ACHN (cell line): ENCODE data around the gene GPC5.
"Not testable (repeated sequence)": the region's sequence is repeated elsewhere in the genome, so short reads cannot be mapped to it uniquely, and the experiment has no call there.

ENCODE experiments used
- DNase-seq: peaks from one replicate; pipeline ENCODE4 v3.0.0-alpha.2; 2015
- in situ Hi-C: cut with HindIII; loops from 2 replicates; pipeline ENCODE4 v1.10.0; 2017; ENCODE audit warnings: low sequenced_read_pairs, low pct_ligation_motif_present, low pct_unique_long_range_greater_than_20kb

The GPC5 gene

GRCh38 chr13:92290718-92291307 is 892.4 kb downstream of the GPC5 start:
- DNase-seq, in situ Hi-C loops: not testable (repeated sequence)

GRCh38 chr13:92294533-92294932 is 896.1 kb downstream of the GPC5 start:
- in situ Hi-C loops = not testable (repeated sequence)

GRCh38 chr13:92296154-92296671 is 897.8 kb downstream of the GPC5 start:
- in situ Hi-C loops, DNase-seq: not testable (repeated sequence)

More at GRCh38 chr13:92294533-92294932, 896.1 kb downstream of the GPC5 start:
- not testable (repeated sequence) for DNase-seq

- DNase-seq = no peak
- in situ Hi-C loops = no loop called here
Measured at GRCh38 chr13:92297971-92298942, 899.8 kb downstream of the GPC5 start.

GRCh38 chr13:92300651-92301050 is 902.2 kb downstream of the GPC5 start:
- in situ Hi-C loops = no loop called here
- no peak for DNase-seq

GRCh38 chr13:92303428-92303827 is 905.0 kb downstream of the GPC5 start:
- in situ Hi-C loops = no loop called here
- DNase-seq = no peak

- in situ Hi-C loops = no loop called here
- DNase-seq = no peak
Measured at GRCh38 chr13:92307752-92308151, 909.3 kb downstream of the GPC5 start.

- no peak for DNase-seq
- in situ Hi-C loops = no loop called here
Measured at GRCh38 chr13:92312823-92313222, 914.4 kb downstream of the GPC5 start.

- DNase-seq = no peak
- in situ Hi-C loops = no loop called here
Measured at GRCh38 chr13:92313382-92313781, 915.0 kb downstream of the GPC5 start.

GRCh38 chr13:92315265-92315664 is 916.8 kb downstream of the GPC5 start:
- no peak for DNase-seq
- in situ Hi-C loops = no loop called here

- in situ Hi-C loops = no loop called here
- DNase-seq = no peak
Measured at GRCh38 chr13:92316030-92316429, 917.6 kb downstream of the GPC5 start.

GRCh38 chr13:92317066-92317465 is 918.6 kb downstream of the GPC5 start:
- no peak for DNase-seq
- in situ Hi-C loops = no loop called here

- in situ Hi-C loops = no loop called here
- DNase-seq = no peak
Measured at GRCh38 chr13:92320323-92320722, 921.9 kb downstream of the GPC5 start.

- in situ Hi-C loops = no loop called here
- no peak for DNase-seq
Measured at GRCh38 chr13:92321174-92321573, 922.8 kb downstream of the GPC5 start.

- in situ Hi-C loops = no loop called here
- DNase-seq = no peak
Measured at GRCh38 chr13:92345627-92346026, 947.2 kb downstream of the GPC5 start.

GRCh38 chr13:92346046-92346445 is 947.6 kb downstream of the GPC5 start:
- DNase-seq = no peak
- in situ Hi-C loops = no loop called here

- in situ Hi-C loops = no loop called here
- DNase-seq = no peak
Measured at GRCh38 chr13:92354583-92354982, 956.2 kb downstream of the GPC5 start.

GRCh38 chr13:92355213-92355612 is 956.8 kb downstream of the GPC5 start:
- in situ Hi-C loops = no loop called here
- peak; percentile 30 for DNase-seq

GRCh38 chr13:92362717-92363116 is 964.3 kb downstream of the GPC5 start:
- in situ Hi-C loops = no loop called here
- DNase-seq = no peak

- no peak for DNase-seq
- in situ Hi-C loops = no loop called here
Measured at GRCh38 chr13:92365904-92366303, 967.5 kb downstream of the GPC5 start.
